IMR-90 (cell line): Measurements from ENCODE around the gene FUBP1. TPM values are rescaled to one million over a fixed set of nuclear protein-coding genes. Genes with fewer than 3 reads are reported as not detected.
"Not testable (repeated sequence)": the region's sequence is repeated elsewhere in the genome, so short reads cannot be mapped to it uniquely, and the experiment has no call there.

Experiments used
- ATAC-seq: fragments of 200-7000 bp; cut with Tn5 transposase; 2 replicates; pipeline ENCODE4 v1.9.1; 2020; ENCODE audit warnings: low read depth, mild to moderate bottlenecking, moderate library complexity
- BruUV-seq: library from RNA; stranded (reverse); fragments of 400-500 nt; replicated peaks from 2 replicates; lab custom pipeline; 2021; lab: Mats Ljungman, UMichigan
- CTCF ChIA-PET: fragments of 300-600 bp; formaldehyde crosslinking; extraction: SDS; loops from one replicate; lab custom pipeline; 2021; ENCODE audit warnings: antibody characterized with exemption; lab: Yijun Ruan, JAX
- POLR2A ChIA-PET: fragments of 300-600 bp; sonication (Branson Sonifier 250); formaldehyde crosslinking; loops from one replicate; lab custom pipeline; 2022; ENCODE audit warnings: antibody characterized with exemption; ENCODE audit not compliant: unreplicated experiment; lab: Charles Lee
- DNase-seq: peaks from one replicate; pipeline ENCODE4 v3.0.0; 2013
- H2AFZ ChIP-seq: replicated peaks from 2 replicates; pipeline ENCODE3; 2013; ENCODE audit warnings: low read length, mild to moderate bottlenecking; ENCODE audit not compliant: poor library complexity
- H2AK5ac ChIP-seq: 2 replicates; pipeline ENCODE4 v1.6.1; 2013; ENCODE audit warnings: low read depth, low read length, inconsistent platforms
- H2AK9ac ChIP-seq: replicated peaks from 2 replicates; pipeline ENCODE3; 2013; ENCODE audit warnings: mild to moderate bottlenecking, low read depth, low read length, moderate library complexity; ENCODE audit not compliant: poor library complexity
- H2BK120ac ChIP-seq: 2 replicates; pipeline ENCODE4 v1.6.1; 2013; ENCODE audit warnings: low read depth, low read length, inconsistent platforms
- H2BK15ac ChIP-seq: 3 replicates; pipeline ENCODE4 v1.6.1; 2013; ENCODE audit warnings: low read depth, low read length, inconsistent platforms
- H2BK20ac ChIP-seq: 2 replicates; pipeline ENCODE4 v1.6.1; 2013; ENCODE audit warnings: low read depth, mild to moderate bottlenecking, inconsistent platforms, low read length, moderate library complexity
- H2BK5ac ChIP-seq: 2 replicates; pipeline ENCODE4 v1.6.1; 2013; ENCODE audit warnings: mild to moderate bottlenecking, low read depth, low read length, inconsistent platforms; ENCODE audit not compliant: poor library complexity, severe bottlenecking
- H3K14ac ChIP-seq: replicated peaks from 2 replicates; pipeline ENCODE4 v1.6.1; 2013; ENCODE audit warnings: low read depth, low read length, inconsistent platforms
- H3K18ac ChIP-seq: 2 replicates; pipeline ENCODE4 v1.6.1; 2013; ENCODE audit warnings: low read depth, low read length, control low read depth
- H3K23ac ChIP-seq: 2 replicates; pipeline ENCODE4 v1.6.1; 2013; ENCODE audit warnings: low read depth, low read length, inconsistent platforms
- H3K27ac ChIP-seq: 2 replicates; pipeline ENCODE4 v1.5.1; 2013; ENCODE audit warnings: mild to moderate bottlenecking, control low read depth, low read length; ENCODE audit not compliant: insufficient read depth
- H3K27me3 ChIP-seq: 2 replicates; pipeline ENCODE4 v1.6.1; 2013; ENCODE audit warnings: low read length; ENCODE audit not compliant: control insufficient read depth, insufficient read depth
- H3K36me3 ChIP-seq: 2 replicates; pipeline ENCODE4 v1.6.1; 2013; ENCODE audit warnings: low read length, mixed read lengths; ENCODE audit not compliant: control insufficient read depth, insufficient read depth
- H3K4ac ChIP-seq: 2 replicates; pipeline ENCODE4 v1.6.1; 2013; ENCODE audit warnings: low read depth, low read length, inconsistent platforms
- H3K4me1 ChIP-seq: 2 replicates; pipeline ENCODE4 v1.6.1; 2013; ENCODE audit warnings: low read length, mixed read lengths; ENCODE audit not compliant: control insufficient read depth, insufficient read depth
- H3K4me2 ChIP-seq: 2 replicates; pipeline ENCODE4 v1.6.1; 2013; ENCODE audit warnings: low read depth, mild to moderate bottlenecking, control low read depth, low read length, moderate library complexity
- H3K4me3 ChIP-seq: 2 replicates; pipeline ENCODE4 v1.5.1; 2013; ENCODE audit warnings: low read depth, mild to moderate bottlenecking, control low read depth, low read length, moderate library complexity; ENCODE audit not compliant: insufficient read depth
- H3K56ac ChIP-seq: 2 replicates; pipeline ENCODE4 v1.6.1; 2013; ENCODE audit warnings: low read length, inconsistent platforms; ENCODE audit not compliant: insufficient read depth; ENCODE audit errors: extremely low read depth
- H3K79me1 ChIP-seq, 2 experiments: 2 replicates each; pipeline ENCODE4 v1.6.1; 2013; ENCODE audit warnings: low read length in 2 of 2, inconsistent platforms in 1 of 2, low read depth in 1 of 2
- H3K9ac ChIP-seq: 2 replicates; pipeline ENCODE4 v1.6.1; 2013; ENCODE audit warnings: low read depth, low read length, control low read depth
- H3K9me1 ChIP-seq: 2 replicates; pipeline ENCODE4 v1.6.1; 2013; ENCODE audit warnings: low read length, inconsistent platforms; ENCODE audit not compliant: insufficient read depth
- H3K9me3 ChIP-seq: 2 replicates; pipeline ENCODE4 v1.6.1; 2013; ENCODE audit warnings: low read length; ENCODE audit not compliant: control insufficient read depth, insufficient read depth
- H4K20me1 ChIP-seq: 2 replicates; pipeline ENCODE4 v1.6.1; 2013; ENCODE audit warnings: low read length, inconsistent platforms; ENCODE audit not compliant: insufficient read depth
- H4K5ac ChIP-seq: 2 replicates; pipeline ENCODE4 v1.6.1; 2013; ENCODE audit warnings: mild to moderate bottlenecking, low read depth, low read length, control low read depth
- H4K8ac ChIP-seq, 2 experiments: 2 replicates each; pipeline ENCODE4 v1.6.1; 2013; ENCODE audit warnings: low read depth in 2 of 2, low read length in 2 of 2, control low read depth in 1 of 2, inconsistent platforms in 1 of 2
- H4K91ac ChIP-seq: 2 replicates; pipeline ENCODE4 v1.6.1; 2013; ENCODE audit warnings: low read depth, low read length, inconsistent platforms; ENCODE audit not compliant: insufficient read depth
- BHLHE40 ChIP-seq: fragments of 150-350 bp; IDR thresholded peaks from 2 replicates; pipeline ENCODE4 v1.6.1; 2016; ENCODE audit warnings: mild to moderate bottlenecking, low read depth, low read length
- CHD1 ChIP-seq: IDR thresholded peaks from 2 replicates; pipeline ENCODE4 v1.6.1; 2012; ENCODE audit warnings: low read depth, low read length, improper control_type of control experiment
- ELK1 ChIP-seq: fragments of 150-350 bp; IDR thresholded peaks from 2 replicates; pipeline ENCODE4 v1.6.1; 2016; ENCODE audit warnings: low read depth, mild to moderate bottlenecking, low read length, moderate library complexity, borderline replicate concordance
- FOS ChIP-seq: fragments of 150-350 bp; IDR thresholded peaks from 2 replicates; pipeline ENCODE4 v1.6.1; 2016; ENCODE audit warnings: low read depth, low read length
- MAFK ChIP-seq: IDR thresholded peaks from 2 replicates; pipeline ENCODE4 v1.6.1; 2012; ENCODE audit warnings: low read depth, low read length, improper control_type of control experiment
- MXI1 ChIP-seq: IDR thresholded peaks from 2 replicates; pipeline ENCODE4 v1.6.1; 2012; ENCODE audit warnings: low read depth, mild to moderate bottlenecking, low read length, moderate library complexity, borderline replicate concordance
- RCOR1 ChIP-seq: IDR thresholded peaks from 2 replicates; pipeline ENCODE4 v1.6.1; 2012; ENCODE audit warnings: mild to moderate bottlenecking, low read length, improper control_type of control experiment; ENCODE audit not compliant: insufficient replicate concordance
- SMC3 ChIP-seq: fragments of 150-350 bp; IDR thresholded peaks from 2 replicates; pipeline ENCODE4 v1.6.1; 2016; ENCODE audit warnings: low read depth, mild to moderate bottlenecking, antibody characterized with exemption, low read length, moderate library complexity
- WGBS, 2 experiments: methylation state at CpG; one replicate each; pipeline versions ENCODE4 v1.1.5 to v1.1.7; 2013; ENCODE audit warnings: missing lambda C conversion rate in 2 of 2; ENCODE audit not compliant: insufficient read length in 1 of 2; ENCODE audit errors: extremely low coverage in 2 of 2; 5-methylcytosine and 5-hydroxymethylcytosine counted together
- dilution Hi-C: fragments of 300-500 bp; cut with HindIII; formaldehyde crosslinking; loops from one replicate; pipeline ENCODE4 v1.14.3; 2018; ENCODE audit warnings: low sequenced_read_pairs; ENCODE audit not compliant: unreplicated experiment
- in situ Hi-C: fragments of 300-500 bp; cut with MboI; formaldehyde crosslinking; loops from 3 replicates; pipeline ENCODE4 v1.14.3; 2019; ENCODE audit warnings: low sequenced_read_pairs, inconsistent platforms, mixed read lengths
- intact Hi-C: fragments of 100-400 bp; cut with micrococcal nuclease; formaldehyde crosslinking; loops from 2 replicates; pipeline ENCODE4 v1.10.0; 2022
- polyA plus RNA-seq, 3 experiments: library from polyadenylated mRNA; depleted of rRNA; stranded (reverse); fragments of >200 nt; gene quantifications; 2 replicates each; pipeline ENCODE4 v1.2.3, GENCODE V29; 2012; ENCODE audit warnings: low replicate concordance in 1 of 3
- total RNA-seq: library from RNA; depleted of rRNA; stranded (reverse); fragments of >200 nt; gene quantifications from 2 replicates; pipeline ENCODE4 v1.2.3, GENCODE V29; 2012

Gene FUBP1
- total and polyA plus RNA-seq, 2 of the 4 experiments (the other 2 are of a cell fraction), result 94.7 to 129 TPM

GRCh38 chr1:77925518-77925917 is 53.4 kb downstream of the FUBP1 start:
- ATAC-seq, result peak; percentile 65
- Histone ChIP-seq H4K5ac (no peak overlapping the region), H3K36me3 (peaks cover 50% of the 10 kb centered on the region), H2BK20ac (no peak overlapping the region), H2AK9ac (no peak overlapping the region), H3K27me3 (no peaks in the 10 kb centered on the region), H4K91ac (no peak overlapping the region), H3K18ac (no peak overlapping the region), H3K4me3 (no peak overlapping the region), H2BK15ac (no peak overlapping the region), H3K9me3 (no peaks in the 10 kb centered on the region), H3K14ac (no peak overlapping the region), H3K9ac (no peak overlapping the region), H3K4me2 (no peak overlapping the region), H3K56ac (no peak overlapping the region), H2BK120ac (no peak overlapping the region), H2AK5ac (no peak overlapping the region), H2BK5ac (no peak overlapping the region), H3K4ac (no peak overlapping the region), H3K4me1 (no peaks in the 10 kb centered on the region), H4K20me1 (peaks cover 6% of the 10 kb centered on the region; the same call in 1 of the 2 replicates), H2AFZ (no peak overlapping the region), H3K27ac (no peak overlapping the region), H3K9me1 (peaks cover 4% of the 10 kb centered on the region), H3K79me1 (peaks cover 23 to 46% of the 10 kb centered on the region in 2 experiments), H3K23ac (no peak overlapping the region), H4K8ac (no peak overlapping the region)
- dilution Hi-C loops, result no loop called here
- CTCF ChIA-PET, result no interaction called here
- in situ Hi-C loops, result no loop called here
- no CpG with 5 or more reads among the region's 1 CpG for WGBS, 2 experiments
- peak; percentile 47 for DNase-seq
- BruUV-seq, result no TSS peak
- TF ChIP-seq SMC3, result no peak
- TF ChIP-seq BHLHE40, result no peak
- no peak for TF ChIP-seq MAFK
- no peak for TF ChIP-seq MXI1
- no peak for TF ChIP-seq CHD1
- TF ChIP-seq FOS, result no peak
- no peak for TF ChIP-seq RCOR1
- TF ChIP-seq ELK1, result no peak
- POLR2A ChIA-PET, result no interaction called here
- intact Hi-C loops, result no loop called here

GRCh38 chr1:77918918-77919317 is 60.0 kb downstream of the FUBP1 start:
- H3K9me1 ChIP-seq, BruUV-seq, H2BK20ac ChIP-seq, CTCF ChIA-PET, intact Hi-C loops, H3K23ac ChIP-seq, H3K4me3 ChIP-seq, H4K91ac ChIP-seq, POLR2A ChIA-PET, H3K4me2 ChIP-seq, ATAC-seq, H3K9me3 ChIP-seq, H2BK5ac ChIP-seq, H2BK15ac ChIP-seq, H3K27me3 ChIP-seq, H2AK9ac ChIP-seq, H3K9ac ChIP-seq, H2AFZ ChIP-seq, H4K8ac ChIP-seq, H2BK120ac ChIP-seq, H3K56ac ChIP-seq, H2AK5ac ChIP-seq, H3K4ac ChIP-seq, in situ Hi-C loops, dilution Hi-C loops, H3K27ac ChIP-seq, H4K20me1 ChIP-seq, H3K4me1 ChIP-seq, H3K14ac ChIP-seq, H4K5ac ChIP-seq, H3K18ac ChIP-seq, DNase-seq: not testable (repeated sequence)
- H3K36me3 ChIP-seq, result peaks cover 41% of the 10 kb centered on the region
- no CpG with 5 or more reads among the region's 5 CpGs for WGBS, 2 experiments
- H3K79me1 ChIP-seq, result peaks cover 14 to 39% of the 10 kb centered on the region in 2 experiments; a peak in 3 of 4 replicates
